ENCODE measurements around the gene PITPNM2.
A peak's percentile ranks its signal among the peaks of the same experiment; 100 is the strongest.

PITPNM2 gene

DNA sequence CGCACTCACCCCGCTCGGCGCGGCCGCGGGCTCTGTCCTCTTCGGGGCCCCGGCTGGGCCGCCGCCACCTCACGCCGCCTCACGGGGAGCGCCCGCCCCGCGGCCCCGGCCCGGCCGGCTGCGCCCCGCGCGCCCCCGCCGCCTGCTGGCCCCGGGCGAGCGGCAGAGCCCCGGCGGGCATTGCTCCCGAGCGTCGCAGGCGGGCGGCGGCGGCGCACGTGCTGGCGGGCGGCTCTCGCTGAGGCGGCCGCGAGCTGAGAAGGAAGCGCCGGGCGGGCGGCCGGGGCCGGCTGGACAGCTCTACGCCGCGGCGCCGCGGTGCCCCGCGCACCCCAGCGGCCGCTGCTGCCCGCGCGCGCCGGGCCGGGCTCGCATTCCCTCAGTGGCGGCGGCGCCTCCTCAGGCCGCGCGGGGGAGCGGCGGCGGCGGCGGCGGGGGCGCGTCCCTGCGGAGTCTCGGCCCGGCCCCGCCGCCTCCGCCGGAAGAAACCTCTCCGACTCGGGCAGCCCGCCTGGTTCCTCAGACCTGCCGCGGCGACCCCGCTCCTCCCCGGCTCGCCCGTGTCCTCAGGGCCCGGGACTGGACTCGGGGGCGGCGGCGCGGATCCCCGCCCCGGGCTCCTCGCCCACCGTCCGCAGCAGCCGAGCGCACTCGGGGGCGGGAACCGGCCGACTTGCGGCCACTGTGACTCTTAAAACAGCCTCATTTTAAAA, at the start of gene PITPNM2:
Gene PITPNM2, minus strand, starts transcription at position 347 of the 713 bp plus-strand sequence. CDS start 116,500 bp downstream, outside the sequence.
- peak; percentile 78 for DNase-seq (ENCODE audit: low spot score)

DNA sequence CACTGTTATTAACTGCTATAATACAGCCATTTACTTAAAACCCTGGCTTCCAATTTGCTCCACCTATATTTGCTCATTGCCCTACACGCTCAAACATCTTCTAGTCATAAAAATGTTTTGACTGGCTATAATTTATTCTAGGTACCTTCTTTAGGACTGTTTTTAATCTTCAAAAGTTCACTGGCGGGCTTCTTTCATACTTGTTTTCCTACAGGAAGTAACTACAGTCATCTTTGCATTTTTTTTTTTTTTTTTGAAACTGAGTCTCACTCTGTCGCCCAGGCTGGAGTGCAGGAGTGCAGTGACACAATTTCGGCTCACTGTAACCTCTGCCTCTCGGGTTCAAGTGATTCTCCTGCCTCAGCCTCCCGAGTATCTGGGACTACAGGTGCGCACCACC, 49.5 kb upstream of the PITPNM2 start:
- DNase-seq (ENCODE audit: low spot score), result no peak

DNA sequence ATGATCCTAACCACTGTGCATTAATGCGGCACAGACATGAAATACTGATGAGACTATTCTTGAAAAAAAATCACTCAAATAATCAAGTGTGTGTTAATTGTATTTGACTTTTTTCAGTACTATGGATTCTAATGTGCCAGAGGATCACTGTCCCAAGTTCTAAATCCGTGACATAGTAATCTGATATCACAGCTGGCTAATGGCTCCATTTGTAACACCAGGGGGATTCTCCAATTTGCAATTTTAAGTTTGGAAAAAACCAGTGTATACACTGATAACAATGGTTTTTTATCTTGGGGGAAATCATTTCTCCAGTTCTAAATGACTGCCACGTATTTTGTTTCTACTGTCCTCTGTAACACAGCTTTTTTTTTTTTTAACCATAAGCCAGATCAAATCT, 49.0 kb upstream of the PITPNM2 start:
- DNase-seq (ENCODE audit: low spot score), result no peak

DNA sequence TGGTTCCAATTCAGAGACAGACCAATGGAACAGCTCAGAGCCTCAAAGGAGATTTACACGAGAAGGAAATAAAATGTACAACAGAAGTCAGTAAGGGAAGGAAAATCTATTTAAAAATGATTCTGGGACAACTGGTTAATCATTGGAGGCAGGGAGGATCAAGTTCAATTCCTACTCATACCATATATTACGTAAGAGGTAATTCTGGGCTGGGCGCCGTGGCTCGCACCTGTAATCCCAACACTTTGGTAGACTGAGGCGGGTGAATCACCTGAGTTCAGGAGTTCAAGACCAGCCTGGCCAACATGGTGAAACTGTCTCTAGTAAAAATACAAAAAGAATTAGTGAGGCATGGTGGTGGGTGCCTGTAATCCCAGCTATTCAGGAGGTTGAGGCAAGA, 36.7 kb upstream of the PITPNM2 start:
- no peak for DNase-seq (ENCODE audit: low spot score)

DNA sequence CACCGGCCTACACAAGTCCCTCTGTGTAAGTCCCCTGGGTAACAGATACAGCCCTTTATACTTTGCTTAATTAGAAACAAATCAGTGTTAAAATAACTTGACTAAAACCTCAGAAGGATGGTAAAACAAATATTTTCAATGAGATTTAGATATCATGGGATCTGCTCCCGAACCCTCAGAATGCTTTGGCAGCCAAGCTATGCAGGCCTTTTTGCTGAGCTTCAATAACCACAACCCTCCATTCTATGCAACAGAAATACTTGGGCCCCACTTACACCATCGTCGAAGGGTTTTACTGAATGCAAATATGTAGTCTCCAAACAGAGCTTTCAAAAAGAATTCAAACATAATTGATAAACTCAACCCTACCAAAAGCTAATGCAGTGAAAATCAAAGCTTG, 29.3 kb upstream of the PITPNM2 start:
- no peak for DNase-seq (ENCODE audit: low spot score)

DNA sequence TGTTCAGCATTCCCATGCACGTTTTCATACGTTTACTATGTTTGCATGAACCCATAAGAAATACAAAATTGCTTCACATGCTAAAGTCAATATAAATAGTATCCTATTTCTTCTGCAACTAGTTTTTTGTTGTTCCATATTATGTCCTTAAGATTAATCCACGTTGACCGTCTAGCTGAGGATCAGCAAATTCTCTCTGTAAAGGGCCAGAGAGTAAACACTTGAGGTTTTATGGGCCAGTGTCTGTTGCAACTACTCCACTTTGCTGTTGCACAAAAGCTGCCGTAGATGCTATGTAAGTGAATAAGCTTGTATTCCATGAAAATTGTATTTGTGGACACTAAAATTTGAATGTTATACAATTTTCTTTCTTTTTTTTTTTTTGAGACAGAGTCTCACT, 21.1 kb upstream of the PITPNM2 start:
- DNase-seq (ENCODE audit: low spot score), result no peak

DNA sequence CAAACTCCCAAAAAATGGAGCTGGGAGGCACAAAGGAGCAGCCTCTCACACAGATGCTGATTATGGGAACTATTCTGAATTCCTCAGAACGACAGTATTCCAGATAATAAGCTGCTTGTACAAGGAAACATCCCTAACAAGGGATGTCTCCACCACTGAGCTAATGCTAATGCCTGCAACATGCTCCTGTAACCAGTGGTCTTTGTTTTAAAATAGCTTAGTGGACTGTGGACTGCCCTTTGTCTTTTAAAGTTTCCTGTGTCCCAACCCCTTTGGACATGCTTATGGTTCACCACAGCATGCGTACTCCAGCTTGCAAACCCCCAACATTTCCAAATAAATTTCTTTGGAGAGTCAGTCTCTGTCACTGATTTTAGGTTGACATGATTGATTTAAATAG, 16.4 kb upstream of the PITPNM2 start:
- DNase-seq (ENCODE audit: low spot score), result no peak

DNA sequence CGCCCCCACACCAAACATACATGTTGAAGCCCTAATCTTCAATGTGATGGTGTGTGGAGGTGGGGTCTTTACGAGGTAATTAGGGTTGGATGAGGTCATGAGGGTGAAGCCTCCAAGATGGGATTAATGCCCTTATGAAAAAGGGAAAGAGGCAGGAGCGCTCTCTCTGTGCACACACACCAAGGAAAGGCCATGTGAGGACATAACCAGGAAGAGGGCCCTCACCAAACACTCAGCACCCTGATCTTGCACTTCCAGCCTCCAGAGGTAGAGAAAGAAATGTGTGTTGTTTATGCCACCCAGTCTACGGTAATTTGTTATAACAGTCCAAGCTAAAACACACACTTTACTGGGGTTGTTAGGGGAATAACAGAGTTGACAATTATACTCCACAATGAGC, 14.6 kb upstream of the PITPNM2 start:
- peak; percentile 19 for DNase-seq (ENCODE audit: low spot score)

DNA sequence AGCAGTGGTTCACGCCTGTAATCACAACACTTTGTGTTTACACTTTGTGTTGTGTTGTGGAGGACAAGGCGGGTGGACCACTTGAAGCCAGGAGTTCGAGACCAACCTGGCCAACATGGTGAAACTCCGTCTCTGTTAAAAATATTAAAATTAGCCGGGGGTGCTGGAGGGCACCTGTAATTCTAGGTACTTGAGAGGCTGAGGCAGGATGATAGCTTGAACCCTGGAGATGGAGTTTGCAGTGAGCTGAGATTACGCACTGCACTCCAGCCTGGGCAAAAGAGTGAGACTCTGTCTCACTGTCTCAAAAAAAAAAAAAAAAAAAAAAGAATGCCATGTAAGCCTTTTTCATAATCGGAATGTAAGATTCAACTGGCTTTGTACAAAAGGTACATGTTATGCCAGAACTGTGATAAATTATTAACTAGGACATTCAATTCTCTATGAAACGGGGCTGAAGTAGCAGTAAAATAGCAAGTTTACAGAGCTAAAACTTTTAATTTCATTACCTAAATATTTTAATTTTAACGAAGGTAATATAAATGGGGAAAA, 13.9 kb upstream of the PITPNM2 start:
- DNase-seq (ENCODE audit: low spot score), result peak; percentile 71

DNA sequence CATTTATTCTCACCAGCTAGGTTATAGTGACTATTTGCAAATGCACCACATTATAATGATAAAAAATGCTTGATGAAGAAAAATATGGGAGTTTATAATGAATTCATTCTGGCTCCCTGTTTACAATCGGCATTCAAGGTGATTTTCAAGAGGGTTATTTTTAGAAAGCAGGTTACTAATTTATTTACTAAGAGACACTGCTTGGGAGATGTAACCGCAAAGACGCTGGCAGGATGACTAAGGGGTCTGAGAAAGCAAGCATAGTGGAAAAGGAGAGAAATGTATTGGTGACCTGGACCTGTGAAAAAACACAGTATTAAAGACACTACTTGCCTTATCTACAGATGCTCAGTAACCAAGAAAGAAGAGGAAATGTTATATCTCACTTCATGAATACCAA, 13.3 kb upstream of the PITPNM2 start:
- peak; percentile 94 for DNase-seq (ENCODE audit: low spot score)

DNA sequence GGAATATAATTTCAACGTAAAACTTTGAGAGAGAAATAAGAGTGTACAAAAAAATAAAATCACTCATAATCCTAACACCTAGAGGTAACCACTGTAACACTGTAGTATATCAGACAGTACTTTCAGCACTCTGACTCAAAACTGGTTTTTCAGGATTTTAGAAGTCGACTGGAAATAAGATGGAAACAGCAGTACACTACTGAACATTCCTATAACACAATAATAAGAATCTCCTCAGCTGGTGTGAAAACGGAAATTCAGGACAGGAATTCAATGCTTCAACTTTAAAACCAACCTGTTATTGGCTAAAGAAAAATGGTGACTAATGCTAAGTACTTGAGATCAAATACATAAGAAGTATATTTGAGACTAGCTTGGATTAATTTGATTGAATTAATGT, 12.3 kb upstream of the PITPNM2 start:
- peak; percentile 60 for DNase-seq (ENCODE audit: low spot score)

DNA sequence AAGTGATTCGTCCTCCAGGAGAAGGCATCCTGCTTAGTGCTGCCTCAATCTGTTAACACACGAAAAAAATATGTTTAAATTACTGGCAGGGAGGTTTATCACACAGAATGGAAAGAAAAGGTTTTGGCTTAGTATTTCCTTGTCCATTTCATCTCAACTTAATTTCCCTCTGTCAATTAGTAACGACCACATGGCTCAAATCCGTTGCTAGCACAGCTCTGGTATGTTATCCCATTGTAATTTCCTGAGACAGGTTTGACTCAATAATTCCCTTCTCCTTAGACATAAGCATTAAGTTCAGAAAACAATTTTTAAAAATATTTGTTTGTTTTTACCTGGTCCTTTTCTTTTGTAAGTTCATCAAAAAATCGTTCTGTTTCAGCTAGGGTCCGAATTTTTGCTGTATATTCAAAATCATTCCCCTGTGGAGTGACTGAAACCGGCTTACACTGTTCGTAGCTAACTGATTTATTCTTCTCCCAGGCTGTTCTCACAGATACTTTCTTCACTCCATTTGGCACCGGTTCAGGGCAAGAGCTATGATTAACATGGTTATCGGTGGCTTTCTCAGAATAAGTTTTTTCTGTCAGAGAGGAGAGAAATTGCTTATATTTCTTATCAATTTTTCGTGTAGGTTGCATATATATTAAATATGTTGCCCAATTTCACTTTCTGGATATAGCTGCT, 10.1 kb upstream of the PITPNM2 start:
- DNase-seq (ENCODE audit: low spot score), result peak; percentile 93

DNA sequence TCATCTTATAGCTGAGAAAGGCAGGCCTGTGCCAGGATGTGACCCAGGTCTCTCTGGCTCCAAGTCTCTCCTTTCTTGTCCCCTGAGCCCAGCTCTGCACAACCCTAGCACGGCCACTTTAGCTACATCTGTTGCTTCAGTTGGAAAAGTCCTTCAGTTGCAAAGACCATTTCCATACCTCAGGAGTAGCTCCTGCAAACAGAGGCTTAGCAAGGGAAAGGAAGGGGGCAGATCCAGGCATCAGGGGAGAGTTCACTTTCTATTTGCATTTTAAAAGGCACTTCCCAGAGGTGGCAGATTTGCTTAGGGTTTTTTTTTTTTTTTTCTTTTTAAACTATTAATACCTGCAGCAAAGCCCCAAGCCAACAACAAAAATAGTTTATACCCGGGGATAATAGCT, 3.0 kb upstream of the PITPNM2 start:
- no peak for DNase-seq (ENCODE audit: low spot score)

DNA sequence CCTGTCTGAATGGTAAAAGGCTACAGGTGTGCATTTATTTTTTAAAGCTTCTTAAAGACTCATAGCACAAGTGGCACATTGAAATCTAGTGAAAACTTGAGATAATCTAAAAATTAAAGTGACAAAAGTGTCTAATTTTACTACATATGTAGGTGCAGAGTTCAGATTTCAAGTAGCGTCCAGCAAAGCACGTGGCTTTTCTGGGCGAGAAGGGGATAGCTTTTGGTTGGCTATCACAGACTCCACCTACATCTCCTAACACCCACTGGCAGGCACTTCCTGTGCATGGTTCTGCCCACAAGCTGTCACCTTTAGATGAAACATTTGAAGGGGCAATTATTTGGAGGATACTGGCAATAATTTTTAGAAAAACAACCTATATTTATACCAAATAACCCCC, 1.9 kb upstream of the PITPNM2 start:
- no peak for DNase-seq (ENCODE audit: low spot score)

DNA sequence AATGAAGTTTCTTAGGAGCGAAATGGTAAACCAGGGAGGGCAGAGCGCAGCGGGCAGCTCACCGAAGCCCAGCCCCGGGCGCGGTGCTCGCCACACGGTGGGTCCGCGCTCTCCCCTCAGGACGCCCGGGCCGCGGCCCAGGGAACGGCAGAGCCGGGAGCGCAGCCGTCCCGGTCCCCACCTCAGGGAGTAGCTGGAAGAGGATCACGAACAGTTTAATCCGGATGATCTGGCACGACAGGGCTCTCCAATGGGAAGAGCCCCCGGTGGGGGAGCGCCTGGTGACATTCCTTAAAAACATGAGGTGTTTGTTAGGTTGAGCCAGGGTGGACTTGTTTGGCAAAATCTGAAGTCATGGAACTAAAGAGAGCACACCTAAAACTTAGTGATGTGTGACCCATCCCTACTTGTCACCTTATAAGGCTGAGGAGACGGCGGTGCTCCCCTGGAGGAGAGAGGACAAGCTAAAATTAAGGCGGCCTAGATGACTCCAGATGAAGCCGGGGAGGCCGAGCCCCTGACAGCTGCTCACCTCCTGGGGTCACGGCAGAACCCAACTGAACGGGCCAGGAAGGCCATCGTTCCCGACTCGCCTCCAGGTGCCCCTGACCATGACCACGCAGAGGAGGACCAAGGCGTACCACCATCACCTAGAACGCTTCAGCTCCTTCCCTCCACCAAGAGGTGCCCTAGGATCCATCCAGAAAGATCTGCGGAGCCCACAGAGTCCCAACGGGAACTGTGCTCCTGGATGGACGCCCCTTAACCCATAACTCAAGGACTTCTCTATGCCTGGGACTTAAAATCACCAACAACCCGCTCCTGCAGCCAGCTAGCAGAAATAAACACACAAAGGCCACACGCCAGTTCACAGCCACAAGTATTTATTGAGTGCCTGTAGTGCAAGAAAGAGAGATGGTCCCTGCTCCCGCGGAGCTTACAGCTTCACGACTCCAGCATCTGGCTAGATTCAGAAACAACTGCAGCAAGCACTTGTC, 866 bp upstream of the PITPNM2 start:
- DNase-seq (ENCODE audit: low spot score), result peak; percentile 54

DNA sequence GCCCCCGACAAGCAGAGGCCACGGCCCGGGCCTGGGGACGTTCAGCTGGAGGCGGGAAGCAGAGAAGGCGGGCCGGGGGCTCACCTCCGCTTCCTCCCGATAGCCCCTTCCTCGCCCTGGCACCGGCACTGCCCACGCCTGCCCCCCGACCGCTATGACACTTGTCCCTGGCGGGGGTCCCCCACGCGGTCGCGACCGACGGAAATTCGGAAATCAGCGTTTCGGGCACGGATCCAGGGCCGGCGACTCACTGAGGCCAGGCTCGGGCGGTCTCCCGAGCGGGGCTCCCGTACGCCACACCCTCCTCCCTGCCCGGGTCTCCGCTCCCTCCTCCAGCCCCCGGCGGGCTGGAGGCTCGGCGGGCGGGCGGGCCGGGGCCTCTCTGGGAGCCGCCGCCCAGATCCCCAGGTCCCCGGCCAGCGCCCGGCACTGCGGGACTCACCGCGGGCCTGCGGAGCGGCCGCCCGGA, 581 bp downstream of the PITPNM2 start:
- DNase-seq (ENCODE audit: low spot score), result no peak

DNA sequence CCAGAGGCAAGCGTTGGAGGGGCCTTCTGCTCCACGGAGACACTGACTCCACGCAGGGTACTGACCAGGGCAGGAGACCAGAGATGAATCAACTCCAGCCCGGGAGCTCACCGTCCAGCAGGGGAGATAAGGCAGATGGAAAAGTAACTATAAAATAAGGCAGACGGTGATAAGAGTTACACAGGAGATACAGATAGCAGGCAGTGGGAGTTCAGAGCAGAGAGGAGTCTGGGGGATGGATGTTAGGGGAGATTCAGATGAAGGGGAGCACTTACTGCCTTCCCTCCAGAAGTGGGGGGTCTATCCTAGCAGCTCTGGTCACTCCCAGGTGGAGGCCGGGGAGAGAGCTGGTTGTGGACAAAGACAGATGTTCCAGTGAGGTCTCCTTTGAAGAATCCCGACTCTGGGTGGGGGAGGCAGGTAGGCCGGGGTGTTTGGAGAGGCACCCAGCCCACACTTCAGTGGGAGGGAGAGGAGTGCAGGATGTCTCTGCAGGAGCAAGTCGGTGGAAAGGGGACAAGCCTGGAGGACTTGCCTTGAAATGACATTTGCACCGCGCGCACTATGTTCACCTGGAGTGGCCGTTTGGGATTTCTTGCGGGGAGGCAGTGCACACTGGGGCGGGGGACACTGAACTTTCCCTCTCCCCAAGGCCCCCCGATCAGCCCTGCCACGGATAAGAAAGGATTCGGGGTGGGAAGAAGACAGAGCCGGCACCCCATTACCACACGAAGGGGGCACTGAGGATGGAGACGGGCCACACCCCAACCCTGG, 1.2 kb downstream of the PITPNM2 start:
- DNase-seq (ENCODE audit: low spot score), result no peak

DNA sequence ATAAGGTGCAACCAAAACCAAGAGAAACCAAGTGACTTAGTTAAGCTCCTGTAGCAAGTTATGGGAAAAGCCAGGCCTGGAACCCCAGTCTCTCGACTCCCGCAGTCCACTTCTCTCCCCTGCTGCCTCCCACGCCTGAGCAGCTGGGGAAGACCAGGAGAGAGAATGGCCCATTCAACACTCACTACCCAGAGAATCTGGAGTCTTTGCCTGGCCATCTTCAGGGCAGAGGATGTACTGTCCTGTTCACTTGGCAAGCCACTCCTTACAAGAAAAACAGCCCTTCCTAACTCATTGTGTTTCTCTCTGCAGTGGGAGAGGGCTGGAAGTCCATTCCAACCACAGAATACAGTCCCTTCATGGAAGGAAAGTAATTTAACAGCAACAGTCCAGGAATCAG, 1.8 kb downstream of the PITPNM2 start:
- no peak for DNase-seq (ENCODE audit: low spot score)

DNA sequence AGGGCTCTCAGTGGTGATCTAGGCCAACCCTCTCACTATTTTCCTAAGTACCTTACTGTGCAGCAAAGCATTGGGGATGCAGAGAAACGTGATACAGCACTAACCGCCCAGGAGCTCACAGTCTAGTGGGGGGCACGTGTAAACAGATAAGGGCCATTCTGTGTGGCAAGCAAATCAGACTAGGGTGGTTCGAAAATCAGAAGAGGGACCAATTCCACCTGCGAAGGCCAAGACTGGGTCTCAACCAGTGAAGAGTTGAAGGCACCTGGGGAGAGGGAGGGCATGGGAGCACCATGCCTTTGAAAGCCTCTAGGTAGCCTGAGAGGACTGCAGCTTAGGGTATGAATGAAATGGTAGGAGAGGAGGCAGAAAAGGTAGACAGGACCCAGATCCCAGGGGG, 2.2 kb downstream of the PITPNM2 start:
- no peak for DNase-seq (ENCODE audit: low spot score)

DNA sequence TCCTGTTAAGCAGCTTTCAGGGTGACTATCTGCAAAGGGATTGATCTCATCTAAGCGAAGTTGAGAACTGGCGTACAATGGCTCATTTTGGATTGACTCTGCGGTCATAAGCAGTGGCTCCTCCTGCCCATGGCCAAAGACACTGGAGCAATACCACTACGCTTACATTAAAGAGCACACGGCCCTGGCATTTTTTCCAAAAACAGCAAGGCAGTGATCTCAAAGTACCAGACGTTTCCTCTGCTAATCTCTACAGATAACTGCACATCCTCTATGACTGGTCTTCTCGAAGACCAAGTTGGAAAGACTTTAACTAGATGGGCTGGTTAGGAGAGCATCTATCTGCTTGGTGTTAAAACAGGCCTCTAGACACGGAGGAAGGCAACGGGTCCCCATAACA, 2.7 kb downstream of the PITPNM2 start:
- DNase-seq (ENCODE audit: low spot score), result no peak

DNA sequence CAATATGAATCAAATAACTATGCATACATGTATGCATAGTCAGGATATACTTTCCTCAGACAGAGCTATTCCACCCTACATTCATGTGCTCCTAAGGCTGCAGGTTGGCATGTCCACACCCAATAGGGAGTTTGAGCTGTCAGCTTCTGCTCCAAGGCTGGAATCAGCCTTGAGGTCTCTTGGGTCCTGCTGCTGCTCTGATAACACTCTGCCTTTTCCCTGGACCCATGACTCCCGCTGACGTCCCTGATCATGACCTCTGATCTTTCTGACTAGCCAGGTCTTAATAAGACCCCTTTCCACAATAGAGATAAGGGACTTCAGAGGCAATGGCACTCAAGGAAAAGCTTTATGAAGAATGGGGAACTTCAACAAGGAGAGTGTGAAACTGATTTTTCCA, 5.7 kb downstream of the PITPNM2 start:
- no peak for DNase-seq (ENCODE audit: low spot score)

Measured in kidney tubule cell (primary cell).